HUES6 (cell line): ENCODE results near the gene CADM2.

Experiments
- H3K27ac ChIP-seq: 2 replicates; pipeline ENCODE4 v1.7.0; 2013; ENCODE audit warnings: low read depth, mild to moderate bottlenecking, low read length, inconsistent platforms
- H3K27me3 ChIP-seq: 2 replicates; pipeline ENCODE4 v1.6.1; 2013; ENCODE audit warnings: low read length; ENCODE audit not compliant: control insufficient read depth, insufficient read depth
- H3K36me3 ChIP-seq: 2 replicates; pipeline ENCODE4 v1.6.1; 2013; ENCODE audit warnings: low read length; ENCODE audit not compliant: control insufficient read depth, insufficient read depth
- H3K4me1 ChIP-seq: 2 replicates; pipeline ENCODE4 v1.6.1; 2013; ENCODE audit warnings: low read length; ENCODE audit not compliant: control insufficient read depth, insufficient read depth
- H3K4me3 ChIP-seq: 2 replicates; pipeline ENCODE4 v1.5.1; 2013; ENCODE audit warnings: low read depth, low read length
- H3K9ac ChIP-seq: one replicate; pipeline ENCODE4 v1.6.1; 2013; ENCODE audit warnings: mild to moderate bottlenecking, low read length
- H3K9me3 ChIP-seq: 2 replicates; pipeline ENCODE4 v1.6.1; 2013; ENCODE audit warnings: low read depth, low read length; ENCODE audit not compliant: control insufficient read depth, insufficient read depth

CADM2 gene

DNA sequence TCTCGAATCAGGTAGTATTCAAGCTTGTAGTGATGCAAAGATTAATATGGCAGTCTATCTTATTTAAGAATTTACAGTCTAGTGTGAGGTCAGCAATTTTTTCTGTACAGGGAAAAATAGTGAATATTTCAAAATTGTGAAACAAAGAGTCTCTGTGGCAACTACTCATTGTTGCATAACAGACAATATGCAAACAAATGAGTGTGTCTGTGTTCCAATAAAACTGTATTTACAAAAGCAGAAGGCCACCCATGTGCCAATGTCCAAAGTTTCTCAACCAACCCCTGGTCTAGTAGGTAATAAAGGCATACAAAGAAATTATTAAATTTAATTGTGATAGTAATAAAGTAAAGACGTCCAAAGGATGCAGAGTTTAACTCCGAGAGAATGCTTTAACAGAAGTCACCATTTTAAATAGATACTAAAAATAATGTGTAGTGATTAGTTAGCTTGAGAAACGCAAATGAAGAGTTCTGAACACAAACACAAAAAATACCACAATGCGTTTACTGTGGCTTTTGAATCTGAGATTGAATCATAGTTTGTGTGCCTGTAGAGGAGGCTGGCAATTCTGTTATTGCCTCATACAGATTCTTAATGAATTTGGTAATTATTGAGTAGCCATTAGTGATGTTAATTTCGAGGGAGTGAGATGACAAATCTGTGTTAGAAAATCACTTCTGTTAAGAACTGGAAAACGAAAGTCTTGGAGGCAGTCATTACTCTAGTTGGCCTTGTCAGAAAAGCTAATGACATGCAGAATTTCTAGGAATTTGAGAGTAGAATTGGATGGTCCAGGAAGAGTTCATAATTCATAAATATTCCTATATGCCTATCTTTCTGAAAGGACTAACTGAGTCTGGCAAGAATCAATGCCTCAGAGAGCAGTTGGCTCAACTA is 48.7 kb downstream of the CADM2 start:
- H3K27me3 ChIP-seq = no peaks in the 10 kb centered on the region

GRCh38 chr3:85020828-85021227 is 62.0 kb downstream of the CADM2 start:
- H3K27ac ChIP-seq = no peak overlapping the region
- no peaks in the 10 kb centered on the region for H3K9me3 ChIP-seq
- H3K9ac ChIP-seq = no peak overlapping the region
- H3K27me3 ChIP-seq = no peaks in the 10 kb centered on the region
- peaks cover 7% of the 10 kb centered on the region for H3K4me1 ChIP-seq
- no peak overlapping the region for H3K4me3 ChIP-seq
- H3K36me3 ChIP-seq = no peaks in the 10 kb centered on the region

More for the DNA sequence above, 48.7 kb downstream of the CADM2 start:
- Histone ChIP-seq H3K4me3 (no peak overlapping the region), H3K9ac (no peak overlapping the region), H3K36me3 (no peaks in the 10 kb centered on the region), H3K9me3 (no peaks in the 10 kb centered on the region), H3K4me1 (peaks cover 2% of the 10 kb centered on the region; the same call in 1 of the 2 replicates), H3K27ac (no peak overlapping the region)

- Histone ChIP-seq H3K4me3 (no peak overlapping the region), H3K36me3 (no peaks in the 10 kb centered on the region), H3K27ac (no peak overlapping the region), H3K9ac (no peak overlapping the region), H3K27me3 (no peaks in the 10 kb centered on the region), H3K4me1 (peaks cover 16% of the 10 kb centered on the region), H3K9me3 (no peaks in the 10 kb centered on the region)
Measured at GRCh38 chr3:85030052-85030451, 71.3 kb downstream of the CADM2 start.

GRCh38 chr3:85037203-85037602 is 78.4 kb downstream of the CADM2 start:
- no peaks in the 10 kb centered on the region for H3K36me3 ChIP-seq
- peaks cover 7% of the 10 kb centered on the region; the same call in 1 of the 2 replicates for H3K4me1 ChIP-seq
- H3K9me3 ChIP-seq = no peaks in the 10 kb centered on the region
- H3K27me3 ChIP-seq = no peaks in the 10 kb centered on the region
- no peak overlapping the region for H3K9ac ChIP-seq
- no peak overlapping the region for H3K4me3 ChIP-seq
- no peak overlapping the region for H3K27ac ChIP-seq

GRCh38 chr3:85041001-85041400 is 82.2 kb downstream of the CADM2 start:
- H3K9ac ChIP-seq = no peak overlapping the region
- H3K36me3 ChIP-seq = no peaks in the 10 kb centered on the region
- H3K4me1 ChIP-seq = peaks cover 3% of the 10 kb centered on the region; the same call in 1 of the 2 replicates
- H3K27me3 ChIP-seq = no peaks in the 10 kb centered on the region
- no peaks in the 10 kb centered on the region for H3K9me3 ChIP-seq
- no peak overlapping the region for H3K27ac ChIP-seq
- H3K4me3 ChIP-seq = no peak overlapping the region

- Histone ChIP-seq H3K4me3 (no peak overlapping the region), H3K9me3 (no peaks in the 10 kb centered on the region), H3K36me3 (no peaks in the 10 kb centered on the region), H3K27ac (no peak overlapping the region), H3K4me1 (peaks cover 3% of the 10 kb centered on the region; the same call in 1 of the 2 replicates), H3K9ac (no peak overlapping the region), H3K27me3 (no peaks in the 10 kb centered on the region)
Measured at GRCh38 chr3:85041562-85042055, 82.8 kb downstream of the CADM2 start.

- H3K9ac ChIP-seq = no peak overlapping the region
- H3K27me3 ChIP-seq = no peaks in the 10 kb centered on the region
- H3K27ac ChIP-seq = no peak overlapping the region
- no peaks in the 10 kb centered on the region for H3K4me1 ChIP-seq
- H3K36me3 ChIP-seq = no peaks in the 10 kb centered on the region
- H3K9me3 ChIP-seq = no peaks in the 10 kb centered on the region
- H3K4me3 ChIP-seq = no peak overlapping the region
Measured at GRCh38 chr3:85050821-85051220, 92.0 kb downstream of the CADM2 start.

DNA sequence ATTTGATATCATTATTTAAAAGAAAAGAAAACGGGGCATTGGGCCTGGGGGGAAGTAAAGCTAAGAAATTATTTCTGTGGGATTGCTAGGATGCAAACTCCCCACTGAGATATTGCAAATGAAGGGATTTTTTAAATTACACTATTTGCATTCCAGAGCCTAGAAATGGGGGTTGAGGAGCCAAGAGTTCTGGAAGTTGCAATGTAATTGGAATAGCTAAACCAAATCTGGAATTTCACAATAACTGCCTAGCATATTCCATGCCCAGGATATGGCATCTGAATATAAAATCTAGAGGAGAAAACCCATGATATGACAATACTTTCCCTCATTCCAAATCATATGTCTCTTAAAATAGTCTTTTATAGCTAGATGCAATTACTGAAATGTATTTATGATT is 93.0 kb downstream of the CADM2 start:
- H3K27ac ChIP-seq = no peak overlapping the region
- H3K4me3 ChIP-seq = no peak overlapping the region
- no peaks in the 10 kb centered on the region for H3K27me3 ChIP-seq
- no peaks in the 10 kb centered on the region for H3K4me1 ChIP-seq
- H3K36me3 ChIP-seq = no peaks in the 10 kb centered on the region
- no peaks in the 10 kb centered on the region for H3K9me3 ChIP-seq
- no peak overlapping the region for H3K9ac ChIP-seq

- Histone ChIP-seq H3K27me3 (no peaks in the 10 kb centered on the region), H3K4me1 (no peaks in the 10 kb centered on the region)
Measured at GRCh38 chr3:85053626-85054025, 94.8 kb downstream of the CADM2 start.

GRCh38 chr3:85054579-85054978 is 95.8 kb downstream of the CADM2 start:
- H3K9me3 ChIP-seq = no peaks in the 10 kb centered on the region

More at GRCh38 chr3:85053626-85054025, 94.8 kb downstream of the CADM2 start:
- Histone ChIP-seq H3K27ac (no peak overlapping the region), H3K9me3 (no peaks in the 10 kb centered on the region), H3K36me3 (no peaks in the 10 kb centered on the region), H3K4me3 (no peak overlapping the region), H3K9ac (no peak overlapping the region)

DNA sequence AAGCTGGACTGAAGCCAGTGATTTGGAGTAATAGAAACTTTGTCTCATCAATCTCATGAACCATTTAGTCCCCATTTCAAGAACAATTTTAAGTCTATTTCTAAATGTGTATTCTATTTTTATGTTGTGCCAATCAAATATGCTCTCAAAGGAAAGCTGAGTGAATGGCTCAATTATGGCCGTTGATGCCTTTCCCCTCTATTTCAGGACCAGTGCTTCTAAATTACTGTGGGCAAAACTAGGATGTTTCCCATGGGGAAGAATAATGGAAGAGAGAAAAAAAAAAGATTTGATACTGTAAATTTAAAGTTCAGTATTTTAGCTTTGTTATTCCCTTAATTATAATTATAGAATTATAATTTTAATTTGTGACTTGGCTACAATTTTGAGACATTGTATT is 110.1 kb downstream of the CADM2 start:
- H3K36me3 ChIP-seq = no peaks in the 10 kb centered on the region
- H3K27me3 ChIP-seq = no peaks in the 10 kb centered on the region
- H3K9ac ChIP-seq = no peak overlapping the region
- no peak overlapping the region for H3K4me3 ChIP-seq
- H3K9me3 ChIP-seq = no peaks in the 10 kb centered on the region
- no peaks in the 10 kb centered on the region; the same call in 1 of the 2 replicates for H3K4me1 ChIP-seq
- no peak overlapping the region for H3K27ac ChIP-seq

More at GRCh38 chr3:85054579-85054978, 95.8 kb downstream of the CADM2 start:
- Histone ChIP-seq H3K36me3 (no peaks in the 10 kb centered on the region), H3K9ac (no peak overlapping the region), H3K4me1 (no peaks in the 10 kb centered on the region), H3K27ac (no peak overlapping the region), H3K27me3 (no peaks in the 10 kb centered on the region), H3K4me3 (no peak overlapping the region)
